ENCODE results near the gene ERVV-1. TPM values are rescaled to one million over a fixed set of nuclear protein-coding genes. Genes with fewer than 3 reads are reported as not detected.
A peak's percentile ranks its signal among the peaks of the same experiment; 100 is the strongest.

The ERVV-1 gene
- total and polyA plus RNA-seq, 2 experiments from 2014 or later: 0.62 TPM; not detected in 1

- peaks cover 16% of the 10 kb centered on the region for H3K79me2 ChIP-seq
- H3K4me3 ChIP-seq: no peak overlapping the region
- H3K9me2 ChIP-seq (replicated peaks; ENCODE audit: insufficient read depth): no peaks in the 10 kb centered on the region
Observed at GRCh38 chr19:52995711-52996110, 18.0 kb upstream of the ERVV-1 start.

GRCh38 chr19:52997975-52998374 lies 15.7 kb upstream of the ERVV-1 start:
- no peaks in the 10 kb centered on the region for H3K27me3 ChIP-seq
- no peaks in the 10 kb centered on the region for H4K20me1 ChIP-seq (ENCODE audit: insufficient read depth, poor library complexity, severe bottlenecking)
- TF ChIP-seq CTCF (IDR thresholded peaks at IDR 0.05; ENCODE audit: poor library complexity) (no peak), EZH2 (IDR thresholded peaks at IDR 0.05; ENCODE audit: borderline replicate concordance) (no peak), EZH2phosphoT487 (IDR thresholded peaks at IDR 0.05; ENCODE audit: low read depth, severe bottlenecking, unreplicated experiment) (no peak)
- no peak overlapping the region for H2AFZ ChIP-seq
- H3K79me2 ChIP-seq: no peaks in the 10 kb centered on the region
- no peak for DNase-seq (ENCODE audit: low spot score)
- H3K27ac ChIP-seq: peak overlapping the region; percentile 89
- no peaks in the 10 kb centered on the region for H3K9me2 ChIP-seq (replicated peaks; ENCODE audit: insufficient read depth)
- H3K4me1 ChIP-seq (ENCODE audit: insufficient read depth): no peaks in the 10 kb centered on the region
- H3K4me2 ChIP-seq: peak overlapping the region; percentile 43
- H3K36me3 ChIP-seq (replicated peaks; ENCODE audit: insufficient read depth, low read depth): no peaks in the 10 kb centered on the region
- H3K4me3 ChIP-seq: no peak overlapping the region
- no peaks in the 10 kb centered on the region for H3K9me3 ChIP-seq (ENCODE audit: low read depth)
- WGBS (ENCODE audit: low lambda C conversion rate, missing lambda C conversion rate): 72% methylated on average over 9 of the region's 9 CpGs

More at GRCh38 chr19:52995711-52996110, 18.0 kb upstream of the ERVV-1 start:
- H3K27ac ChIP-seq: no peak overlapping the region
- no peaks in the 10 kb centered on the region for H3K36me3 ChIP-seq (replicated peaks; ENCODE audit: insufficient read depth, low read depth)
- TF ChIP-seq EZH2phosphoT487 (IDR thresholded peaks at IDR 0.05; ENCODE audit: low read depth, severe bottlenecking, unreplicated experiment) (no peak), CTCF (IDR thresholded peaks at IDR 0.05; ENCODE audit: poor library complexity) (no peak), EZH2 (IDR thresholded peaks at IDR 0.05; ENCODE audit: borderline replicate concordance) (no peak)
- WGBS (ENCODE audit: low lambda C conversion rate, missing lambda C conversion rate): 94% methylated on average over 7 of the region's 7 CpGs
- H4K20me1 ChIP-seq (ENCODE audit: insufficient read depth, poor library complexity, severe bottlenecking): no peaks in the 10 kb centered on the region
- no peak overlapping the region for H2AFZ ChIP-seq
- no peak overlapping the region for H3K4me2 ChIP-seq
- no peak for DNase-seq (ENCODE audit: low spot score)
- H3K4me1 ChIP-seq (ENCODE audit: insufficient read depth): peaks cover 7% of the 10 kb centered on the region
- H3K9me3 ChIP-seq (ENCODE audit: low read depth): no peaks in the 10 kb centered on the region
- H3K27me3 ChIP-seq: no peaks in the 10 kb centered on the region

- Histone ChIP-seq H3K36me3 (replicated peaks; ENCODE audit: insufficient read depth, low read depth) (no peaks in the 10 kb centered on the region), H3K4me3 (no peak overlapping the region), H3K9me3 (ENCODE audit: low read depth) (no peaks in the 10 kb centered on the region), H3K4me2 (no peak overlapping the region), H2AFZ (no peak overlapping the region), H4K20me1 (ENCODE audit: insufficient read depth, poor library complexity, severe bottlenecking) (no peaks in the 10 kb centered on the region), H3K27ac (no peak overlapping the region), H3K27me3 (no peaks in the 10 kb centered on the region), H3K4me1 (ENCODE audit: insufficient read depth) (no peaks in the 10 kb centered on the region), H3K79me2 (no peaks in the 10 kb centered on the region), H3K9me2 (replicated peaks; ENCODE audit: insufficient read depth) (no peaks in the 10 kb centered on the region)
- WGBS (ENCODE audit: low lambda C conversion rate, missing lambda C conversion rate): 15% methylated on average over 2 of the region's 2 CpGs
- no peak for DNase-seq (ENCODE audit: low spot score)
- TF ChIP-seq CTCF (IDR thresholded peaks at IDR 0.05; ENCODE audit: poor library complexity) (no peak), EZH2 (IDR thresholded peaks at IDR 0.05; ENCODE audit: borderline replicate concordance) (no peak), EZH2phosphoT487 (IDR thresholded peaks at IDR 0.05; ENCODE audit: low read depth, severe bottlenecking, unreplicated experiment) (no peak)
Observed at GRCh38 chr19:53002479-53002878, 11.2 kb upstream of the ERVV-1 start.

GRCh38 chr19:53004242-53004641 lies 9.5 kb upstream of the ERVV-1 start:
- no peaks in the 10 kb centered on the region for H3K79me2 ChIP-seq
- no peaks in the 10 kb centered on the region for H3K4me1 ChIP-seq (ENCODE audit: insufficient read depth)
- H3K9me3 ChIP-seq (ENCODE audit: low read depth): no peaks in the 10 kb centered on the region
- no peaks in the 10 kb centered on the region for H3K9me2 ChIP-seq (replicated peaks; ENCODE audit: insufficient read depth)
- no peaks in the 10 kb centered on the region for H3K27me3 ChIP-seq
- H4K20me1 ChIP-seq (ENCODE audit: insufficient read depth, poor library complexity, severe bottlenecking): no peaks in the 10 kb centered on the region
- no peak overlapping the region for H3K4me2 ChIP-seq
- 83% methylated on average over 5 of the region's 5 CpGs for WGBS (ENCODE audit: low lambda C conversion rate, missing lambda C conversion rate)
- no peak overlapping the region for H3K27ac ChIP-seq
- TF ChIP-seq EZH2 (IDR thresholded peaks at IDR 0.05; ENCODE audit: borderline replicate concordance): no peak
- no peak for TF ChIP-seq CTCF (IDR thresholded peaks at IDR 0.05; ENCODE audit: poor library complexity)
- TF ChIP-seq EZH2phosphoT487 (IDR thresholded peaks at IDR 0.05; ENCODE audit: low read depth, severe bottlenecking, unreplicated experiment): no peak
- H2AFZ ChIP-seq: no peak overlapping the region
- DNase-seq (ENCODE audit: low spot score): no peak
- H3K4me3 ChIP-seq: no peak overlapping the region
- no peaks in the 10 kb centered on the region for H3K36me3 ChIP-seq (replicated peaks; ENCODE audit: insufficient read depth, low read depth)

Measured in hepatocyte (in vitro differentiated cells).